ENCODE data around the gene CAPN5. TPM values are rescaled to one million over a fixed set of nuclear protein-coding genes. Genes with fewer than 3 reads are reported as not detected.

The CAPN5 gene
- total RNA-seq, 1 donor from 2014 or later, result 197 TPM

DNA sequence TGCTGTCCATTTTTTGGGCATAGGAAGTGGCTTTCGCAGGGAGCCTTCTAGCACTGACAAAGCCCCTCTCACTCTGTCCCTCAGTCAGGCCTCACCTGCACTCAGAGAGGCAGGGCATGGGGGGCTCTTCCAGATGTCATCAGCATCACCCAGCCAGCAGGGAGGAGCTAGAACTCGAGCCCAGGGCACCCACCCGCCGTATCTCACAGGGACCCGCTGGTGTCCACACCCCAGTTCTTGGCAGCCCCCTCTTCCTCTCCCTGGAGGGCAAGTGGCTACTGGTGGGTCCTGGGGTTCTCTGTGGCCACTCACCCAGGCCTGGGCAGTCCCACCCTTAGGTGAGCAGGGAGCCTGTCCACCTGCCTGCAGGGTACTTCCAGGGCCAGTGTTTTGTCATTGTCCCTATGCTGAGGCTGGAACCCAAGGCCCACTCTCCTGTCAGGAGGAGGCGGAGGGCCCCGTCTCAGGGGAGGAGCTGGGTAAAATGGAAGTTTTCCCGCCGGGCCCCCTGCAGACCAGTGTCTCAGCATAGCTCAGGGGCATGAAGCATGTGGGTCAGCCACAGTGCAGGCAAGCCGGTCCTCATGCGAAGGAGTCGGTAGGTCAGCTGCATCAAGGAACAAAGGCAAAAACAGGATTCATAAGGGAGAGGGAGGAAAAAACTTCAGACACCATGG, 83.1 kb downstream of the CAPN5 start:
- DNase-seq (ENCODE audit: low spot score), result no peak

DNA sequence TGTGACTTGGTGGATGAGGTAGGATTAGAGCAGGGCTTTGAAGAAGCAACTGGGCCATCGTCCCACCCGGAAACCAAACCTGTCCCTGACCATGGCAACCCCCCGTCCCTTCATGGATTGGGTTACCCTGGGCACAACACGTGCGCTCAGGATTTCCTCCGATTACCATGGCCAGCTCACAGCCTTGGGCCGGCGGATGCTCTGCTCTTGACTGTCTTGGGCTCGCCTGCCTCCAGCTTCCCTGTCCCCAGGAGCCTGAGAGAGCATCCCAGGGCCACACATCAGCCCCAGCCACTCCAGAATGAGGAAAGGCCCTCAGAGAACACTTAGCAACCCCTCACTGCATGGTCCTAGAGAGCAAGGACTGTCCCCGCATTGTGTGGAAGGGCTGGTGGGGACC, 84.1 kb downstream of the CAPN5 start:
- DNase-seq (ENCODE audit: low spot score), result no peak

DNA sequence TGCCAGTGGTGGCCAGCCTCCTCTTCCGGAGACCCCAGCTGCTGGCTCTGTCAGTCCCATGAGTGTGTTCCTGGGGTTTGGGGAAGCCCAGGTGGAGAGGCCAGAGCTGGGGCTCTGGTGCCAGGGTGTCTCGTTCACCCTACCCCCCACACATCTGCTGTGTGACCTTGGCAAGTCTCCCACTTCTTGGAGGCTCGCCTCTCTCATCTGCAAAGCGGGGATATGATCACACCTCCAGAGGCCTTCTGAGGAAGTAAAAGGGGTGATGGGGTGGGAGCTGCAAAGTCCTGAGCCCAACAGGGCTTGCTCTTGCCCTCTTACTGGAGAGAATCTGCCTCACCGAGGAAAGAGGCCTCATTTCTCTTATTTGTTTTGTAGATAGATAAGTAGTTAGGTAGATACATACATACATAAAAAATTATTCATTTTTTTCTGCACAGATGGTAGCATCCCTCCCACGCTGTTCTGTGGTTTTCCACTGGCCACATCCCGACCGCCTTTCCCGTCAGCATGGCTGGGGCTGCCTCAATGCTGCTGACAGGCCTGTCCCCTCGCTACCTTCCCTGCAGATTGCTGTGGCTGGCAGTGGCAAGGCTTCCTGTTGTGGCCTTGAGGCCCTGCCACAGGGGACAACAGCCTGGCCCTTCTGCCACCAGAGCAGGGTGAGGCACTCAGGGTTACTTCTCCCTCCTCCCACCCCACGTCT, 85.2 kb downstream of the CAPN5 start:
- peak; percentile 36 for DNase-seq (ENCODE audit: low spot score)

DNA sequence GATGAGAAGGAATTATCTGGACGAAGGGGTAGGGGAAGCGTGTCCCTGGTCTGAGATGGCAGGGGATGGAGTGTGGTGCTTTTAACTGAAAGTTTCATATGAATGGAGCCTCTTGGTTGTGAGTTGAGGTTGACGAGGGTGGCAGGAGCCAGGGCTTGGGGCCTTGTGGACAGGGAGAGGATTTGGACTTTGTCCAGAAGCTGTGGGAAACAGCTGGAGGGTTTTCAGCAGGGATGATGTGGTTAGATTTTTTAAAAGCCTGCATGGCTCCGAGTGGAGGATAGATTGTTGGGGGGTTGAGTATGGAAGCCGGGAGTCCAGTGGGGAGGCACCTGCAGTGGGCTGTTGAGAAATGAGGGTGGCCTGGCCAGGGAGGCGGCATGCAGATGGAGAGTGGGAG, 86.1 kb downstream of the CAPN5 start:
- DNase-seq (ENCODE audit: low spot score), result no peak

DNA sequence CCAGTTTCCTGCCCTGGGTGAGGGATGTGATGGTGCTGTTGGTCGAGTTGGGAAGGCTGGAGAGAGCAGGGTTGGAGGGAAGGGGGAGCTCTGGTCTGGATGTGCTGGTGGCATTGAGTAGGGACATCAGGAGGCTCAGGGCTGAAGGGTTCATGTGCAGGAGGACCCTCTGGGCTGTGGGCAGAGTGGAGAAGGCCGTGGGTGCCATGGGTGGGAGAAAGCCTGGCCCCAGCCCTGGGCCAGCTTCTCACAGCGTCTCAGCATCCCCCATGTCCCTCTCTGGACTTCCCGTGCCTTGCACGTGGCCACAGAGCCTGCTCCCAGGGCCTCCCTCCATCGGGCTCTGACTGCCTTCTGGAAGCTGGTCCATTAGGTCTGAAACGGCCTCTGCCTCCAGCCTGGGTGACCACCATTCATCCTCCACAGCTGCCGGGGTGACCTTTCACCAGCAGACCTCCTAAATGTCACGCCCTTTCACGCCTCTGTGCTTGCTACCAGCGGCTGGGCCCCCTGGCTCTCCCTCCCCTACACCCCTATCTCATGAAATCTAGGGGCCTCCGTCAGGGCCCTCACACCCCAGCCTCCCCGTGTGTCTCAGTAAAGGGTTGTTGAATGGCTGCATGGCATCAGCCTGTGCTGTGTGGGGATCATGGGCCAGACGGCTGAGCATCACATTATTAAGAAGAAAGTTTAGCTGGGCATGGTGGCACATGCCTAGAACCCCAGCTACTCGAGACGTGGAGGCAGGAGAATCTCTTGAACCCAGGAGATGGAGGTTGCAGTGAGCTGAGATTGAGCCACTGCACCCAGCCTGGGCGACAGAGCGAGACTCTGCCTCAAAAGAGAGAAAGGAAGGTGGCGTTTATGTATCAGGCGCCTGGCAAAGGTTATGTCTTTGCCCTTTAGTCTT, 86.8 kb downstream of the CAPN5 start:
- DNase-seq (ENCODE audit: low spot score), result no peak

DNA sequence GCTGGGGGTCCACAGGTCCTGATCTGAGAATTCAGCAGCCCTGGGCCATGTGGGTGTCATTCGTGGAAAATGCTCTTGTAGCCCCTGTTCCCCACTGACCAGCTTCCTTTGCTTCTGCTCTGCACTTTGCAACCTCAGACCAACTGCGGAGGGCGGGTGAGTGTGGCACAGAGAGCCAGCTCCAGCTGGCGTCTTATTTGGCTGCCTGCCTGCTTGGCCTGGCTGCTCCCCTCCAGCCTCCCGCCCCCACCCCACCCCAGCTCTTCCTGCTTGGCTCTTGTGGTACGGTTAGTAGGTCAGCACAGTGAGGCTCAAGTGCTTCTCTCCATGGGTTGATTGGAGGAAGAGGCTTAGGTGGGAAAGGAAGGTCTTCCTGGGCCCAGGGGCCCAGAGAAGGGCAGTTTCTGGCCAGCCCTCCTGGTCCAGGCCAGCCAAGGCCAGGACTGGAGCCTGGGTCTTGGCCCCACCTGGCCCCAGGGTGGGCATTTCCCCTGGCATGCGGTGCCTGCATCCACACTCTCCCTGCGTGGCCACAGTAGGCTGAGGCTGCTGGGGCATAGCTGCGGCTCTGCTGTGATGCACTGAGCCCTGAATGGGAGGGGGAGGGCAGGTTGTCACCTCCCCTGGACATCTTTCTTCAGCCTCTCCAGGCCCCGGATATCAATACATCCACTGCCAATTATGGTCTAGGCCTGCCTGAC, 87.8 kb downstream of the CAPN5 start:
- DNase-seq (ENCODE audit: low spot score), result peak; percentile 32

DNA sequence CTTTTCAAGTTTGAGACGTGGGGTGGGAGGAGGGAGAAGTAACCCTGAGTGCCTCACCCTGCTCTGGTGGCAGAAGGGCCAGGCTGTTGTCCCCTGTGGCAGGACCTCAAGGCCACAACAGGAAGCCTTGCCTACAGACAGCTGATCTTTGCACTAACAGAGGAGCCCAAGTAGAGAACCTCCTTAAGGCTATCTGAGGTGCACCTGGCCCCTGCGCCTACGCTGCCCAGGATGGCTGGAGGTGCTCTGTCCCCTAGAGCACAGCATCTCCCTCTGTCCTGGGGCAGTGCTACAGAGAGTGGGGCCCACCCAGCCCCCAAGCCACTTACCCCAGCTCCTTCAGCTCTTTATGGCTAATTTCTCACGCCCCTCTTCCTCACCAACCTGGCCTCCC, 88.3 kb downstream of the CAPN5 start:
- no peak for DNase-seq (ENCODE audit: low spot score)

DNA sequence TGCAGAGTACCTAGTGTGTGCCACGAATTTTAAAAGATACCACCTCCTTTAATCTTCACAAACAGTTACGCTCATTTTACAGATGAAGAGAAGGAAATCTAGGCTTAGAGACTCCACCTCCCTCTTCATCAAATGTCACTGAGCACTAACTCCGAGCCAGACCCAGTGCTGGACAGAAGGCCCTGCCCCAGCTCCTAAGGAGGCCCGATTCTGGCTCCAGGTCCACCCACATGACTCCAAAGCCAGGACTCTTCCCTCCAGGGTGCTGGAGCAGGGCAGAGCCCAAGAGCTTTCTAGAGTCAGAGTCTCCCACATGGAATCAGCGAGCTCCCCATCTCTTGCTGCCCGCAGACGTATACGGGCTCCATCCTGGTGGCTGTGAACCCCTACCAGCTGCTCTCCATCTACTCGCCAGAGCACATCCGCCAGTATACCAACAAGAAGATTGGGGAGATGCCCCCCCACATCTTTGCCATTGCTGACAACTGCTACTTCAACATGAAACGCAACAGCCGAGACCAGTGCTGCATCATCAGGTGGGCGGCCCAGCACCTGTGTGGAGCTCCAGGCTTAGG, 88.9 kb downstream of the CAPN5 start:
- no peak for DNase-seq (ENCODE audit: low spot score)

DNA sequence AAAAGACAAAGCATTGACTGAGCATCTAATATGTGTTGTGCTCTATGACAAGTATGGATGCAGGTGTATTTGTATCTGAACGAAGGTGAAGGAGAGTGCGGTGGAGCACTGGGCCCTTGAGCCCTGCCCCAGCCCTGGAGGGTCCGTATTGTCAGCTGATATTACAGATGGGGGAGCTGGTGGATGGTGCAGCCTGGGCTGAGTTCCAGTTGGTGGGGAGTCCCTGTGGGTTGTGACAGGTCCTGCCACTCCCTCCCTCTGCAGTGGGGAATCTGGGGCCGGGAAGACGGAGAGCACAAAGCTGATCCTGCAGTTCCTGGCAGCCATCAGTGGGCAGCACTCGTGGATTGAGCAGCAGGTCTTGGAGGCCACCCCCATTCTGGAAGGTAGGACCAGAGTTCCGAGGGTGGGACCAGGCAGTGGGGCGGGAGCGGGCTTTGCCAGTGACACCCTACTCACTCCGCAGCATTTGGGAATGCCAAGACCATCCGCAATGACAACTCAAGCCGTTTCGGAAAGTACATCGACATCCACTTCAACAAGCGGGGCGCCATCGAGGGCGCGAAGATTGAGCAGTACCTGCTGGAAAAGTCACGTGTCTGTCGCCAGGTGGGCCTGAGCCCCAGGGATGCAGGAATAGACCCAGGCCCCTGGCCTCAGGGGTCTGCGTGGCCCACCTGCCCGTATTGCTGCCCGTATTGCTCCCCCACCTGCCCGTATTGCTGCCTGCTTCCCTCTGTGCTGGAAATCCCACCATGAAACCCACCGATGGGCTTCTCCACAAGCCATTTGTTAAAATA, 89.8 kb downstream of the CAPN5 start:
- no peak for DNase-seq (ENCODE audit: low spot score)

DNA sequence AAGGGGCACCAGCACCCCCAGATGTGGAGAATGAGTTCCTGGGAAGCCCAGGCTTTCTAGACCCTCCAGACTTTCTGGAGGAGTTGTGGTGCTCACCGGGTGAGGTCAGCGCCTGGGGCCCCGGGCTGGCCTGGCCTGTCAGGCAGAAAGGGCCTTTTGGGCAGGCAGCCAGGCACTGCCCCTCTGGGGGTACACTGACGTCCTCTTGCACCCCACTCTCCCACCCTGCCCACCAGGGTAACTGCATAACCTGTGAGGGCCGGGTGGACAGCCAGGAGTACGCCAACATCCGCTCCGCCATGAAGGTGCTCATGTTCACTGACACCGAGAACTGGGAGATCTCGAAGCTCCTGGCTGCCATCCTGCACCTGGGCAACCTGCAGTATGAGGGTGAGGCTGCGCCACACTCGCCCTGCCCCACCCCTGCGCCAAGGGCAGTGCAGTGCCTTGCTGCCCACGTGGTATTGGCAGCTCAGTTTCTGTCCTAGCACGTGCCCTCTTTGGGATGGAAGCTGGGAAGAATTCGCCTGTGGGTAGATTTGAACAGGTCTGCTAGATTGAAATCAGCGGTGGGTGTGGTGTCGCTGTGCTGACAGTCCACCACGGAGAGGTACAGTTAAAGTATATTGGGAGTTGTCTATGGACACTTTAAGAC, 91.4 kb downstream of the CAPN5 start:
- DNase-seq (ENCODE audit: low spot score), result no peak

DNA sequence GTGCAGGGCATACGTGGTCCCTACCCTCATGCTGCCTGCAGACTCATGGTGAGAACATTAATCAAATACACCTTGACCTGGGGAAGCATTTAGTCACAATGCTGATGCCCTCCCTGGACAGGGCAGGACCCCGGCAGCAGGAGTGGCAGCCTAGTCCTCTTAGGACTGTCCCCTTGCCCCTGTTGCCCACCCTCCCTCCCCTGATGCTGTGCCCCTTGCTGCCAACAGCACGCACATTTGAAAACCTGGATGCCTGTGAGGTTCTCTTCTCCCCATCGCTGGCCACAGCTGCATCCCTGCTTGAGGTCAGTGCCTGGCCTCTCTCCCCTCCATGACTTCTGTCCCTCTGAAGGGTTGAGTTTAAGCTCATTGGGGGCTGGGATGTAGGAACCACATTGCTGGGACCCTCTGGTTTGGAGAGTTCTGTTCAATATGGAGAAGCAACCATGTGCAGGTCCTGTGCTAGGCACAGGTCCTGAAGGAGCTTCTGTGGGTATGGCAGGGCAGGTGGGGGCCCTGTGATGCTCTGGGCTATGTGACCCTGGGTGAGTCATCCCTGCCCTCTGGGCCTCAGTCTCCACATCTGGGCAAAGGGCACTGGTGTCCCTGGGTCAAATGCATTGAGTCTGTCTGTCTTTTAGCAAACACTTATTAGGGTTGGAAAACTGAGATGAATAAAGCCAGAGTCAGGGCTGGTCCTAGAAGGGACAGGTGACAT, 92.6 kb downstream of the CAPN5 start:
- no peak for DNase-seq (ENCODE audit: low spot score)

DNA sequence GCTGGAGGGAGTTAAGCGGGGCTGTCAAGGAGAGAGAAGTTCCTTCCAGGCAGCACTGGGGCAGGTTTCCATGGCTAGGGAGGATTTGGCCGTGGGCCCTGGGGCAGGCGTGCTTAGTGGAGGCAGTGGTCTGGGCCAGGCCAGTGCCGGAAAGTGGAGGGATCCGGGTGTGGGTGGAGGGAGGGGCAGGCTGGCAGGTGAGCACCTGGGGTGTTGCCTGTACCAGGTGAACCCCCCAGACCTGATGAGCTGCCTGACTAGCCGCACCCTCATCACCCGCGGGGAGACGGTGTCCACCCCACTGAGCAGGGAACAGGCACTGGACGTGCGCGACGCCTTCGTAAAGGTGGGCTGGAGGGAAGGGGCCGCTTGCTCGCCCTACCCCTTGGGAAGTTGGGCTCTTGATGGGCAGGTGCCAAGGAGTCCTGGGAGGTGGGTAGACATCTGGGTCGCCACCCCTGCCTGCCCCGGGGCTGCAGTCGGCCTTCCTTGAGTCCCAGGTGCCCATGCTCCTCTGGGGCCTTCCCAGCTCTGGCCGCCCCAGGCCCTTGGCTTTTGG, 93.2 kb downstream of the CAPN5 start:
- no peak for DNase-seq (ENCODE audit: low spot score)

DNA sequence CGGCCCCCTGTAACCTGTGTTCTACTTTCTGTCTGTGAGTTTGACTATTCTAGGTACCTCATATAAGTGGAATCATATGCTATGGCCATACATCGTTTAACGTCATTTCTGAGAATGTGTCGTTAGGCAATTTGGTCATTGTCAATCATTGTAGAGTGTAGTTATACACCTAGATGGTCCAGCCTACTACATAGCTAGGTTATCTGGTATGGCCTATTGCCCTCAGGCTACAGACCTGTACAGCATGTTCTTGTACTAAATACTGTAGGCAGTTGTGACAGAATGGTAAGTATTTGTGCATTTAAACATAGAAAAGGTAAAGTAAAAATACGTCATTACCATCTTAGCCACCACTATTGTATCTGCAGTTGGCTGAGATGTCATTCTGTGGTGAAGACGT, 96.5 kb downstream of the CAPN5 start:
- no peak for DNase-seq (ENCODE audit: low spot score)

DNA sequence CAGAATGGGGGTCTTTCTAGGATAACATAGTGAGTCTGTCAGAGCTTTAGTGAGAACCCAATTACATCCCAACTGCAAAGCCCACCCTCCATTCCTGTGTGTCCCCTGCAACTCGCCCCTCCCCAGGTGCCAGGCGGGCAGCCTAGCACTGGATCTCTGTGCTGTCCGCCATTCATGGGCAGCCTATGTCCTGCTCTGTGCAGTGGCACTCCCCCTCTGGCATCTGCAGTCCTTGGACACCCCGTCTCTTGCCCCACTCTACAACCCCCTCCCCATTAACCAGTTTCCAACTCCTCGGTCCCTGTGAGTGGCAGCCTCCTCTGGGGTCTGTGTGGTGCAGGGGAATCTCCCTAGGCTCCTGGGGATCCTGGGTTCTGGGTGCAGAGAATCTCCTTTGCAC, 98.3 kb downstream of the CAPN5 start:
- DNase-seq (ENCODE audit: low spot score), result no peak

DNA sequence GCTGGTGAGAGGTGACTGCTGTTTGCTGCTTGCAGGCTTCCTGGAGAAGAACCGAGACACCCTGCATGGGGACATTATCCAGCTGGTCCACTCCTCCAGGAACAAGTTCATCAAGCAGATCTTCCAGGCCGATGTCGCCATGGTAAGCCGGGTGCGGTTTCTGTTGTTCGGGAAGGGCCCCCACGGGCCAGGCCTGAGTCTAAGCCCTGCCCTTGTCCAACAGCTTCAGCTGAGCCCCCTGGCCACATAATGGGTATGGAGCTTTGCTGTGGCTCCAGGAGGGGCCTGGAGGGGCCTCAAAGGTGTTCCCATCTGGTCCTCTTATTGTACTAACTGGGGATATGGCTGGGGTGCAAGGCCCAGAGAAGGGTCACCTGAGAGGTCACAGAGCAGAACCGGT, 99.2 kb downstream of the CAPN5 start:
- no peak for DNase-seq (ENCODE audit: low spot score)

DNA sequence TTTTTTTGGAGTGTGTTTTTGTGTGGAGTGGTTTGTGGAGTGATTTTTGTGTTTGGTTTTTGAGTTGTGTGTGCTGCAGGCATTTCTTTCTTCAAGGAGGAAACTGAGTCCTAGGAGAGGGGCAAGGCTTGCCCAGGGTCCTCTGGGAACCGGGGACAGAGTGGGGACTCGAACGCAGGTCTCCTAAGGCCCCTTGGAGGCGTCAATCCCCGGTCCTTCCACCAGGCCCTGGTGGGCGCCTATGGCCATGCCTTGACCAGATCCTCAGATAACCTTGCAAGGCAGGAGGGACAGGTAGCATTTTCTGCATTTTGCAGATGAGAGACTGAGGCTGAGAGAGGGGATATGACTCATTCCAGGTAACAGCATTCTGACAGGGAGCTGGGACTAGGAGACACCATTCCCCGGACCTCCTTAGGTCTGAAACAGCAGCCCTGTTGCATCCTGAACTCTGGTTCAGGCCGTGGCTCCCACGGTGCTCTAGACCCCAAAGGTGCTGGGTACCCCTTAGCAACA, 100.4 kb downstream of the CAPN5 start:
- DNase-seq (ENCODE audit: low spot score), result no peak

DNA sequence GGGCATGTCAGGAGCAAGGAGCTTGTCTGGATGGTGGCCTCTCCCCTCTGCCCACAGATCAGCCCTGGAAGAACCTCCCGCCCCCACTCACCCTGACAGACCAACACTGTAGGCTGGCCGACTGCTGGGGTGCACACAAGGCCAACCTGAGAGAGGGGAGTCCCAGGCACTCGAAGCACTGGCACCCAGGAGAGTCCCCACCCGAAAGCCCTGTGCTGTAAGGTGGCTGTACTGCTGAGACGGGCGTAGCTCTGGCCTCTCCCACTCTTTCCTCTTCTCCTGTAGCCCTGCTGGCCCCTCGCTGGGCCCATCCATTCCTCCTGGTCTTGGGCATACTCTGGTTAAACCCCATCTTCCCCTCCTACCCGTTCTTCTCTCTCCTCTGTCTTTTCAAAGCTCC, 101.0 kb downstream of the CAPN5 start:
- no peak for DNase-seq (ENCODE audit: low spot score)

DNA sequence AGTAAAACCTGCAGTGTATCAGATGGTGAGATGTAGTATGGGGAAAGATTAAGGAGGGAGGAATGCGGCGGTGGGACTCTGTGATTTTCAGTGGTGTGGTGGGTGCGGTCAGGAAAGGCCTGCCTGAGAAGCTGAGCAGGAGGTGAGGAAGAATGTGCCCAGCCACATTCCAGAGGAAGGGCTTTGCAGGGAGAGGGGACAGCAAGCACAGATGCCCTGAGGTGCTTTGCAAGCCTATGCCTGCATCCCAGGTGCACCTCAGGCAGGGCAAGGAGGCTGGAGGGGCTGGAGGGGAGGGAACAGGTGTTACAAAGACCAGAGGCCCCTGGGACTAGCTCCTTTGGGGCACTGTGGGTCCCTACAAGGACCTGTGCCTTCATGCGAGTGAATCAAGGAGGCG, 103.3 kb downstream of the CAPN5 start:
- no peak for DNase-seq (ENCODE audit: low spot score)

DNA sequence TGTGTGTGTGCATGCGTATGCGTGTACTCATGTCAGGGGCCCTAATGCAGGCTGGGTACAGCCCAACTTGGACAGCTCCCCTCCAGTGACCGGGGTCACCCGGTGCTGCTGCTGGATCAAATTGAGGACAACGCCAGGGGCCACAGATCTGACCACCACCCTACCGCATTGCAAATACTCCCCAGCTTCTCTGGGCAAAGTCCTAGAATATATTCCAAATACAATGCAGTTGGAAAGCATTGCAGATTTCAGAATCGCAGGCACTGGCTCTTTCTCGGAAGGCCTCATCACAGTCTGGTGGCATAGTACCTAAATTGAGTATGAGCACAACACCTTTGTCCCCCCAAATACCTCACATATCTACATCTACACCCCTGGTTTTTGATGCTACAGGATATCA, 104.5 kb downstream of the CAPN5 start:
- DNase-seq (ENCODE audit: low spot score), result no peak
